Neural progenitor cell (in vitro differentiated cells): ENCODE data around the gene MMP20. TPM values are rescaled to one million over a fixed set of nuclear protein-coding genes. Genes with fewer than 3 reads are reported as not detected.

Source experiments
- DNase-seq: peaks from one replicate; pipeline ENCODE4 v3.0.0-alpha.2; 2016; ENCODE audit warnings: low spot score
- H2AFZ ChIP-seq: fragments of 200-600 bp; sonication (generic); replicated peaks from 2 replicates; pipeline ENCODE4 v1.6.1; 2016; ENCODE audit warnings: antibody characterized with exemption
- H3F3A ChIP-seq: fragments of 200-600 bp; sonication (generic); 2 replicates; pipeline ENCODE4 v1.6.1; 2016; ENCODE audit warnings: antibody characterized with exemption, low read depth
- H3K27ac ChIP-seq: fragments of 200-600 bp; sonication (generic); 2 replicates; pipeline ENCODE4 v1.5.1; 2016; ENCODE audit warnings: mild to moderate bottlenecking
- H3K27me3 ChIP-seq: fragments of 200-600 bp; sonication (generic); 2 replicates; pipeline ENCODE4 v1.6.1; 2016; ENCODE audit warnings: mild to moderate bottlenecking, moderate library complexity
- H3K36me3 ChIP-seq: fragments of 200-600 bp; sonication (generic); 2 replicates; pipeline ENCODE4 v1.5.1; 2016
- H3K4me1 ChIP-seq: fragments of 200-600 bp; sonication (generic); 2 replicates; pipeline ENCODE4 v1.6.1; 2016; ENCODE audit warnings: mixed run types
- H3K4me2 ChIP-seq: fragments of 200-600 bp; sonication (generic); 2 replicates; pipeline ENCODE4 v1.6.1; 2016
- H3K4me3 ChIP-seq: fragments of 200-600 bp; sonication (generic); 2 replicates; pipeline ENCODE4 v1.5.1; 2016
- H3K79me2 ChIP-seq: fragments of 200-600 bp; sonication (generic); 2 replicates; pipeline ENCODE4 v1.6.1; 2016; ENCODE audit warnings: low read depth
- H3K9ac ChIP-seq: fragments of 200-600 bp; sonication (generic); 2 replicates; pipeline ENCODE4 v1.6.1; 2016
- H3K9me3 ChIP-seq: fragments of 200-600 bp; sonication (generic); 2 replicates; pipeline ENCODE4 v1.5.1; 2016; ENCODE audit warnings: low read depth
- H4K20me1 ChIP-seq: fragments of 200-600 bp; sonication (generic); 2 replicates; pipeline ENCODE4 v1.6.1; 2016; ENCODE audit warnings: low read depth
- H3K27ac Mint-ChIP-seq: 3 replicates; pipeline ENCODE4 v1.8.0; 2021; ENCODE audit warnings: mixed read lengths
- H3K27me3 Mint-ChIP-seq: 2 replicates; pipeline ENCODE4 v1.8.0; 2022; ENCODE audit warnings: low read depth, mild to moderate bottlenecking, inconsistent platforms, moderate library complexity, mixed read lengths; ENCODE audit not compliant: insufficient read depth
- H3K36me3 Mint-ChIP-seq: 3 replicates; pipeline ENCODE4 v1.8.0; 2021; ENCODE audit warnings: mixed read lengths
- H3K4me1 Mint-ChIP-seq: 3 replicates; pipeline ENCODE4 v1.8.0; 2021; ENCODE audit warnings: mixed read lengths
- H3K4me3 Mint-ChIP-seq: 3 replicates; pipeline ENCODE4 v1.8.0; 2021; ENCODE audit warnings: mild to moderate bottlenecking, moderate library complexity, mixed read lengths
- H3K9me3 Mint-ChIP-seq: 3 replicates; pipeline ENCODE4 v1.8.0; 2020; ENCODE audit warnings: mixed read lengths
- EZH2 ChIP-seq: fragments of 200-600 bp; sonication (generic); IDR thresholded peaks from 2 replicates; pipeline ENCODE4 v1.6.1; 2017; ENCODE audit warnings: antibody characterized with exemption, mild to moderate bottlenecking, moderate library complexity
- EZH2phosphoT487 ChIP-seq: fragments of 200-600 bp; sonication (generic); IDR thresholded peaks from 2 replicates; pipeline ENCODE4 v1.6.1; 2017; ENCODE audit warnings: antibody characterized with exemption
- total RNA-seq: library from RNA; depleted of rRNA; stranded (reverse); fragments of >200 nt; gene quantifications from 2 replicates; pipeline ENCODE4 v1.2.3, GENCODE V29; 2015; ENCODE audit warnings: low replicate concordance
- TF ChIP-seq, protein P1 (sequence below): fragments of 200-600 bp; sonication (generic); IDR thresholded peaks from 2 replicates; pipeline ENCODE4 v1.5.1; 2017; ENCODE audit warnings: antibody characterized with exemption, mild to moderate bottlenecking

The MMP20 gene
- total RNA-seq, 1 donor from 2014 or later, result not detected

GRCh38 chr11:102623128-102623527 is 2.0 kb downstream of the MMP20 start:
- H3F3A ChIP-seq, result no peaks in the 10 kb centered on the region
- H4K20me1 ChIP-seq, result no peaks in the 10 kb centered on the region
- Mint-ChIP-seq H3K4me1 (no peaks in the 10 kb centered on the region), H3K27me3 (peaks cover 2% of the 10 kb centered on the region), H3K27ac (no peak overlapping the region), H3K9me3 (no peaks in the 10 kb centered on the region), H3K4me3 (no peak overlapping the region), H3K36me3 (no peaks in the 10 kb centered on the region)
- no peak for DNase-seq
- H3K27me3 ChIP-seq, result no peaks in the 10 kb centered on the region
- TF ChIP-seq EZH2 (no peak), EZH2phosphoT487 (no peak)
- TF ChIP-seq, protein P1, sequence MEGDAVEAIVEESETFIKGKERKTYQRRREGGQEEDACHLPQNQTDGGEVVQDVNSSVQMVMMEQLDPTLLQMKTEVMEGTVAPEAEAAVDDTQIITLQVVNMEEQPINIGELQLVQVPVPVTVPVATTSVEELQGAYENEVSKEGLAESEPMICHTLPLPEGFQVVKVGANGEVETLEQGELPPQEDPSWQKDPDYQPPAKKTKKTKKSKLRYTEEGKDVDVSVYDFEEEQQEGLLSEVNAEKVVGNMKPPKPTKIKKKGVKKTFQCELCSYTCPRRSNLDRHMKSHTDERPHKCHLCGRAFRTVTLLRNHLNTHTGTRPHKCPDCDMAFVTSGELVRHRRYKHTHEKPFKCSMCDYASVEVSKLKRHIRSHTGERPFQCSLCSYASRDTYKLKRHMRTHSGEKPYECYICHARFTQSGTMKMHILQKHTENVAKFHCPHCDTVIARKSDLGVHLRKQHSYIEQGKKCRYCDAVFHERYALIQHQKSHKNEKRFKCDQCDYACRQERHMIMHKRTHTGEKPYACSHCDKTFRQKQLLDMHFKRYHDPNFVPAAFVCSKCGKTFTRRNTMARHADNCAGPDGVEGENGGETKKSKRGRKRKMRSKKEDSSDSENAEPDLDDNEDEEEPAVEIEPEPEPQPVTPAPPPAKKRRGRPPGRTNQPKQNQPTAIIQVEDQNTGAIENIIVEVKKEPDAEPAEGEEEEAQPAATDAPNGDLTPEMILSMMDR, result no peak
- H3K9me3 ChIP-seq, result no peaks in the 10 kb centered on the region
- H2AFZ ChIP-seq, result no peak overlapping the region
- no peaks in the 10 kb centered on the region for H3K36me3 ChIP-seq
- no peaks in the 10 kb centered on the region for H3K79me2 ChIP-seq
- no peak overlapping the region for H3K9ac ChIP-seq
- no peak overlapping the region for H3K4me2 ChIP-seq
- H3K27ac ChIP-seq, result no peak overlapping the region
- no peaks in the 10 kb centered on the region for H3K4me1 ChIP-seq
- no peak overlapping the region for H3K4me3 ChIP-seq

DNA sequence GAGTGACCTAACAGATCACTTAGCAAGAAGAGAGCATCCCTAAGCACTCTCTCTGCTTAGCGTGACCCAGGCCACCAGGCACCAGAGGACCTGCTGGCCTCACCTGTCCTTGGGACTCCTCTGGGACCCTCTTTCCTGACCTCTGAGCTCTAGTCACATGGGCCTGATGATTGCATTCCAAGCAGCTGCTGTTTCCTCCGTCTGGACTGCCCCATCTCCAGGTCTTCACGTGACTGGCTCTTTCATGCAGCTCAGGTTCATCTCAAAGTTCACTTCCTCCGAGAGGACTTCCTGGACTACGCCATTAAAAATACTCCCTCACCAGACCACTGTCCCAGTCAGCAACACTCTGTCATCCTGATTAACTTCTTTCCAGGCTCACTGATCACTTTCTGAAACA is 2.9 kb downstream of the MMP20 start:
- H3K36me3 Mint-ChIP-seq, result no peaks in the 10 kb centered on the region
- H3K4me2 ChIP-seq, result no peak overlapping the region
- no peak overlapping the region for H3K27ac Mint-ChIP-seq
- no peak for DNase-seq
- H3K9ac ChIP-seq, result no peak overlapping the region
- H2AFZ ChIP-seq, result no peak overlapping the region
- H3F3A ChIP-seq, result no peaks in the 10 kb centered on the region
- H3K4me3 ChIP-seq, result no peak overlapping the region
- H3K4me1 ChIP-seq, result no peaks in the 10 kb centered on the region
- H3K9me3 Mint-ChIP-seq, result no peaks in the 10 kb centered on the region
- no peaks in the 10 kb centered on the region for H3K4me1 Mint-ChIP-seq
- no peaks in the 10 kb centered on the region for H3K36me3 ChIP-seq
- H3K9me3 ChIP-seq, result no peaks in the 10 kb centered on the region
- H3K27me3 Mint-ChIP-seq, result peaks cover 2% of the 10 kb centered on the region
- H4K20me1 ChIP-seq, result no peaks in the 10 kb centered on the region
- no peak for TF ChIP-seq EZH2
- no peak for TF ChIP-seq EZH2phosphoT487
- TF ChIP-seq, protein P1, result no peak
- H3K27ac ChIP-seq, result no peak overlapping the region
- no peaks in the 10 kb centered on the region for H3K79me2 ChIP-seq
- H3K27me3 ChIP-seq, result no peaks in the 10 kb centered on the region
- H3K4me3 Mint-ChIP-seq, result no peak overlapping the region

GRCh38 chr11:102620818-102621561 is 4.1 kb downstream of the MMP20 start:
- Histone ChIP-seq H2AFZ (no peak overlapping the region), H3K9ac (no peak overlapping the region), H3K27me3 (no peaks in the 10 kb centered on the region), H3K4me2 (no peak overlapping the region), H3K4me1 (no peaks in the 10 kb centered on the region), H3F3A (no peaks in the 10 kb centered on the region), H3K4me3 (no peak overlapping the region), H3K36me3 (no peaks in the 10 kb centered on the region), H3K27ac (no peak overlapping the region), H4K20me1 (no peaks in the 10 kb centered on the region), H3K9me3 (no peaks in the 10 kb centered on the region), H3K79me2 (no peaks in the 10 kb centered on the region)
- no peak for DNase-seq
- no peaks in the 10 kb centered on the region for H3K9me3 Mint-ChIP-seq
- H3K4me3 Mint-ChIP-seq, result no peak overlapping the region
- H3K27me3 Mint-ChIP-seq, result peaks cover 2% of the 10 kb centered on the region
- H3K4me1 Mint-ChIP-seq, result no peaks in the 10 kb centered on the region
- TF ChIP-seq EZH2 (no peak), EZH2phosphoT487 (no peak)
- TF ChIP-seq, protein P1, result no peak
- H3K27ac Mint-ChIP-seq, result no peak overlapping the region
- no peaks in the 10 kb centered on the region for H3K36me3 Mint-ChIP-seq
